ENCODE results near the gene BDNF.

The BDNF gene

GRCh38 chr11:27707676-27708075 is 7.4 kb upstream of the BDNF start:
- in situ Hi-C loops (cut with MboI; ENCODE audit: low sequenced_read_pairs) = no loop called here

- in situ Hi-C loops (cut with MboI; ENCODE audit: low sequenced_read_pairs) = no loop called here
Observed at GRCh38 chr11:27705873-27706820, 5.9 kb upstream of the BDNF start.

GRCh38 chr11:27703481-27703880 is 3.2 kb upstream of the BDNF start:
- in situ Hi-C loops (cut with MboI; ENCODE audit: low sequenced_read_pairs) = no loop called here

- in situ Hi-C loops (cut with MboI; ENCODE audit: low sequenced_read_pairs) = no loop called here
Observed at GRCh38 chr11:27702811-27703210, 2.6 kb upstream of the BDNF start.

- in situ Hi-C loops (cut with MboI; ENCODE audit: low sequenced_read_pairs) = no loop called here
Observed at GRCh38 chr11:27701355-27702105, 1.3 kb upstream of the BDNF start.

GRCh38 chr11:27699926-27700350 is 317 bp downstream of the BDNF start:
- in situ Hi-C loops (cut with MboI; ENCODE audit: low sequenced_read_pairs) = no loop called here

- in situ Hi-C loops (cut with MboI; ENCODE audit: low sequenced_read_pairs) = no loop called here
Observed at GRCh38 chr11:27699242-27699925, 871 bp downstream of the BDNF start.

- in situ Hi-C loops (cut with MboI; ENCODE audit: low sequenced_read_pairs) = no loop called here
Observed at GRCh38 chr11:27698872-27699241, 1.4 kb downstream of the BDNF start.

- in situ Hi-C loops (cut with MboI; ENCODE audit: low sequenced_read_pairs) = no loop called here
Observed at GRCh38 chr11:27697679-27698275, 2.5 kb downstream of the BDNF start.

- in situ Hi-C loops (cut with MboI; ENCODE audit: low sequenced_read_pairs) = no loop called here
Observed at GRCh38 chr11:27696961-27697360, 3.3 kb downstream of the BDNF start.

GRCh38 chr11:27696115-27696514 is 4.1 kb downstream of the BDNF start:
- in situ Hi-C loops (cut with MboI; ENCODE audit: low sequenced_read_pairs) = no loop called here

GRCh38 chr11:27694992-27695391 is 5.3 kb downstream of the BDNF start:
- in situ Hi-C loops (cut with MboI; ENCODE audit: low sequenced_read_pairs) = no loop called here

GRCh38 chr11:27693398-27693797 is 6.9 kb downstream of the BDNF start:
- in situ Hi-C loops (cut with MboI; ENCODE audit: low sequenced_read_pairs) = no loop called here

GRCh38 chr11:27692781-27693180 is 7.5 kb downstream of the BDNF start:
- in situ Hi-C loops (cut with MboI; ENCODE audit: low sequenced_read_pairs) = no loop called here

GRCh38 chr11:27688076-27688475 is 12.2 kb downstream of the BDNF start:
- in situ Hi-C loops (cut with MboI; ENCODE audit: low sequenced_read_pairs) = no loop called here

- in situ Hi-C loops (cut with MboI; ENCODE audit: low sequenced_read_pairs) = no loop called here
Observed at GRCh38 chr11:27681664-27682063, 18.6 kb downstream of the BDNF start.

GRCh38 chr11:27679136-27680015 is 20.9 kb downstream of the BDNF start:
- in situ Hi-C loops (cut with MboI; ENCODE audit: low sequenced_read_pairs) = no loop called here

GRCh38 chr11:27678242-27678641 is 22.0 kb downstream of the BDNF start:
- in situ Hi-C loops (cut with MboI; ENCODE audit: low sequenced_read_pairs) = no loop called here

GRCh38 chr11:27677108-27677507 is 23.1 kb downstream of the BDNF start:
- in situ Hi-C loops (cut with MboI; ENCODE audit: low sequenced_read_pairs) = no loop called here

Measured in HL-60/S4 (cell line).